ENCODE results near the gene KIAA1958.
"Not testable (repeated sequence)": the region's sequence is repeated elsewhere in the genome, so short reads cannot be mapped to it uniquely, and the experiment has no call there.

The KIAA1958 gene

GRCh38 chr9:112489876-112490666 lies 3.4 kb downstream of the KIAA1958 start:
- DNase-seq (ENCODE audit: low read depth in 2 of 2): no peak

- DNase-seq (ENCODE audit: low read depth in 2 of 2): no peak
These were observed 6.9 kb downstream of the KIAA1958 start for GRCh38 chr9:112493393-112494137.

- DNase-seq (ENCODE audit: low read depth in 2 of 2): no peak
These were observed 7.5 kb downstream of the KIAA1958 start for GRCh38 chr9:112494153-112494552.

DNA sequence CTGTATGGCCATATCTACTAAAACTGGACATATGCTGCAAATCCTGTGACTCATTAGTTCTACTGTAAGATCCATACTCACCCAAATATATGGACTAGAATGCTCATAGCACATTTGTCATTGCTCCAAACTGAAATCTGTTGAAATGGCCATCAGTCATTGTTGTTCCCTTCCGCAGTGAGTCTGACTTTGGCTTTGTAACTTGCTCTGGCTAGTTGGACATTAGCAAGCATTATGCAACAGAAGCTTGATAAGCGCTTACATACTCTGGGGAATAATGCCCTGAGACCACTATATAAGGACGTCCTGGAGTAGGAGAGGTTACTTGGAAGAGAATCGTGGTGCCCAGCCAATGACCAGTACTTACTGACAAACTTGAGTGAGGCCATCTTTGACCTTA lies 9.0 kb downstream of the KIAA1958 start:
- DNase-seq (ENCODE audit: low read depth in 2 of 2): no peak

- DNase-seq (ENCODE audit: low read depth in 2 of 2): no peak
These were observed 9.6 kb downstream of the KIAA1958 start for GRCh38 chr9:112496074-112496722.

- DNase-seq (ENCODE audit: low read depth in 2 of 2): no peak
These were observed 14.2 kb downstream of the KIAA1958 start for GRCh38 chr9:112500842-112501241.

- DNase-seq (ENCODE audit: low read depth in 2 of 2): no peak
These were observed 14.7 kb downstream of the KIAA1958 start for GRCh38 chr9:112501287-112501686.

GRCh38 chr9:112502175-112502946 lies 15.7 kb downstream of the KIAA1958 start:
- no peak for DNase-seq (ENCODE audit: low read depth in 2 of 2)

GRCh38 chr9:112503170-112503569 lies 16.5 kb downstream of the KIAA1958 start:
- no peak for DNase-seq (ENCODE audit: low read depth in 2 of 2)

GRCh38 chr9:112505086-112505485 lies 18.5 kb downstream of the KIAA1958 start:
- DNase-seq (ENCODE audit: low read depth in 2 of 2): no peak

GRCh38 chr9:112505607-112506006 lies 19.0 kb downstream of the KIAA1958 start:
- no peak for DNase-seq (ENCODE audit: low read depth in 2 of 2)

DNA sequence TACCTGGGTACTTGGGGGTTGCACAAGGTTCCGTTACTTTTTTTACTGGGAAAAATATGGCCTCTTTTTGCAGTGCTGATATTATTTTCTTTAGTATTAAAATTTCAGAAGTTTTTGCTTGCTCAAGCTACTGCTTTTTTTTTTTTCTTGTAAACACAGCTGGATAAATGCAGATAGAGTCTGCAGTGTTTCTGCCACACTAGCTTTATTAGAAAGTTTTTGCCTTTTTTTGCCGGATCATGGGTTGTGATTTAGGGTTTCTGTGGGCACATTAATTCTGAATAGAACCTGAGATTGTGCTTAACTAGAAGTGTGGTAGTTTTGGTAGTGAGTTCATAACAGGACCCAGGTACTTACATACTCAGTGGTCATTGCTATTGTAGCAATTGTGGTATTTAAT lies 19.9 kb downstream of the KIAA1958 start:
- DNase-seq (ENCODE audit: low read depth in 2 of 2): no peak

DNA sequence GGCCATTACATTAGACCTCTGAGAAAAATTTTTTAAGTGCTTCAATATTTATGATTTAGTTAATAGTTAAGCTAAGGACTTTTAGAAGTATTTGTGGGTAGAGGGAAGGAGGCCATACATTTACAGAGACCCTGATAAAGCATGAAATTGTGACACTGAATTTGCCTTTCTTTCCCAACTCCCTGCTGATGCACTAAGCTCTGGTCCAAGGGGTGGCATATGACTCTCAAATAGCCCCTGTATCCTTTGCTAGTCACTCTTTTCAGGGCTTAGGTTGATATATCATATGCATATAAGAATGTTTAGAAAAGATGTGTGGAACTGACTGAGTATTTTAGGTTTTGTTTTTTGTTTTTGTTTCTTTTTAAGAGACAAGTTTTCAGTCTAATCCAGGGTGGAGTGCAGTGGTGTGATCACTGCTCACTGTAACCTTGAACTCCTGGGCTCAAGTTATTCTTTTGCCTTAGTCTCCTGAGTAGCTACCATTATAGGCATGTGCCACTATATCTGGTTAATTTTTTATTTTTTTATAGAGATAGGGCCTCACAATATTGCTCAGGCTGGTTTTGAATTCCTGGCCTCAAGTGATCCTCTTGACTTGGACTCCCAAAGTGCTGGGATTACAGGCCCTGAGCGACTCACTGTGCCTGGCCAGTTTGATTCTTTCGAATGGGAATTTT lies 20.5 kb downstream of the KIAA1958 start:
- DNase-seq (ENCODE audit: low read depth in 2 of 2): no peak

GRCh38 chr9:112508377-112508776 lies 21.8 kb downstream of the KIAA1958 start:
- no peak for DNase-seq (ENCODE audit: low read depth in 2 of 2)

- not testable (repeated sequence) for DNase-seq (ENCODE audit: low read depth in 2 of 2)
These were observed 25.8 kb downstream of the KIAA1958 start for GRCh38 chr9:112512377-112512776.

- DNase-seq (ENCODE audit: low read depth in 2 of 2): no peak
These were observed 30.1 kb downstream of the KIAA1958 start for GRCh38 chr9:112516769-112517168.

- DNase-seq (ENCODE audit: low read depth in 2 of 2): no peak
These were observed 33.4 kb downstream of the KIAA1958 start for GRCh38 chr9:112520069-112520468.

GRCh38 chr9:112520656-112521055 lies 34.0 kb downstream of the KIAA1958 start:
- no peak for DNase-seq (ENCODE audit: low read depth in 2 of 2)

DNA sequence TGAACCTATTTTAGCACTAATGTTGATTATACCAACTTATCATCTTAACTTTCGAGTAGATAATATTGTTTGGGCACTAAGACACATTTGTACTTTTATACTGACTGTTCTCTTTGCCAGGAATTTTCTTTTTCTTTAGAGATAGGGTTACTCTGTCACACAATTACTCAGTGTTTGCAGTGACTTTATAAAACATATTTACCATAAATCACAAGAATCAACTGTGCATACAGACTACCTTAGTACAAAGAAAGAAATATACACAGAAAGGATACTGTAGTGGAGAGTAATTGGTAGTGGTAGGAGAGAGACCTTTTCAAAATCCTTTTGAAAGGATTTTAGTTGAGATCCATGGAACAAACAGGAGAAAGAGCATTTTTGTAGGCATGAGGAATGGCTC lies 40.3 kb downstream of the KIAA1958 start:
- no peak for DNase-seq (ENCODE audit: low read depth in 2 of 2)

GRCh38 chr9:112527959-112528358 lies 41.3 kb downstream of the KIAA1958 start:
- DNase-seq (ENCODE audit: low read depth in 2 of 2): no peak

GRCh38 chr9:112529316-112529715 lies 42.7 kb downstream of the KIAA1958 start:
- DNase-seq (ENCODE audit: low read depth in 2 of 2): no peak
